Adrenal gland (tissue), 12 donors: ENCODE results near the gene LRPAP1. TPM values are rescaled to one million over a fixed set of nuclear protein-coding genes. Genes with fewer than 3 reads are reported as not detected.

Experiments
- DNase-seq, 7 donors: peaks; one replicate each; pipeline ENCODE4 v3.0.0-alpha.2; 2019 to 2020
- H3K27ac ChIP-seq, 5 donors: fragments of 200-600 bp; sonication (generic) in 4 of 5; 1 replicate in 3 of 5; 2 replicates in 2 of 5; pipeline versions ENCODE4 v1.5.1 to v1.8.0; 2016 to 2020; ENCODE audit warnings: mild to moderate bottlenecking in 1 of 5
- H3K27me3 ChIP-seq: fragments of 200-600 bp; 2 replicates; pipeline ENCODE4 v1.8.0; 2021
- H3K36me3 ChIP-seq, 2 donors: fragments of 200-600 bp; replicated peaks in 1 of 2; 1 replicate in 1 of 2; 2 replicates in 1 of 2; pipeline versions ENCODE4 v1.5.1 to v1.8.0; 2018 to 2022
- H3K4me1 ChIP-seq, 2 donors: fragments of 200-600 bp; replicated peaks in 1 of 2; 1 replicate in 1 of 2; 2 replicates in 1 of 2; pipeline versions ENCODE4 v1.5.1 to v1.8.0; 2018 to 2021
- H3K4me3 ChIP-seq, 4 donors: fragments of 200-600 bp; sonication (generic) in 3 of 4; one replicate each; pipeline ENCODE4 v1.5.1; 2016 to 2018
- H3K9me3 ChIP-seq, 3 donors: fragments of 200-600 bp; sonication (generic) in 1 of 3; replicated peaks in 1 of 3; 1 replicate in 2 of 3; 2 replicates in 1 of 3; pipeline versions ENCODE4 v1.5.1 to v1.8.0; 2016 to 2021
- CTCF ChIP-seq, 6 experiments: fragments of 450-650 bp in 4 of 6; fragments of 200-600 bp in 2 of 6; sonication (generic) in 1 of 6; IDR thresholded peaks; 1 replicate in 5 of 6; 2 replicates in 1 of 6; pipeline versions ENCODE4 v1.5.1 to v1.8.0; 2016 to 2021; ENCODE audit warnings: antibody characterized with exemption in 6 of 6, mild to moderate bottlenecking in 2 of 6, moderate library complexity in 1 of 6
- POLR2A ChIP-seq, 2 donors: fragments of 450-650 bp; IDR thresholded peaks; one replicate each; pipeline ENCODE4 v1.6.1; 2017; ENCODE audit warnings: antibody characterized with exemption in 2 of 2, mild to moderate bottlenecking in 2 of 2, moderate library complexity in 1 of 2
- WGBS, 4 donors: extraction: QIAGEN DNeasy Blood & Tissue Kit in 2 of 4; methylation state at CpG; one replicate each; pipeline versions ENCODE4 v1.1.5 to v1.1.7; 2013 to 2017; 5-methylcytosine and 5-hydroxymethylcytosine counted together
- intact Hi-C, 2 donors: fragments of 100-400 bp; cut with DNase I; formaldehyde crosslinking; loops; one replicate each; pipeline versions ENCODE4 v1.14.1 to v1.15.0; 2022 to 2023
- polyA plus RNA-seq, 3 donors: library from polyadenylated mRNA; stranded (reverse); fragments of 200-250 nt in 2 of 3; fragments of 350-450 nt in 1 of 3; fragmentation: Illumina TruSeq in 1 of 3; extraction: RNeasy Lipid Tissue Mini Kit (QIAGEN cat#74804) in 1 of 3; gene quantifications; one replicate each; pipeline ENCODE4 v1.2.3, GENCODE V29; 2013 to 2014
- total RNA-seq, 9 donors: library from RNA; depleted of rRNA in 4 of 9; stranded (reverse); fragments of >200 nt in 4 of 9; fragments of 120-200 nt in 1 of 9; fragmentation: NEBNext Ultra II Directional in 1 of 9; extraction: Animal tissue kit (Norgen Biotek cat#: 25700) in 1 of 9; gene quantifications; one replicate each; pipeline versions ENCODE4 v1.1.0 to v1.2.4, GENCODE V29; 2013 to 2023
- donor health status: healthy with polysubstance abuse.
- donor health status: Bipolar disorder and iron deficiency.
- donor health status: DM: yes; HTN: yes; CAD: no.
- donor health status: DM: no; HTN: no; CAD: no.
- donor health status: DM: no; HTN: no; CAD: no.
- donor health status: DM: yes; HTN: yes; CAD: no.

The LRPAP1 gene
- total and polyA plus RNA-seq, 12 donors = 32.9 to 309 (median 188) TPM

DNA sequence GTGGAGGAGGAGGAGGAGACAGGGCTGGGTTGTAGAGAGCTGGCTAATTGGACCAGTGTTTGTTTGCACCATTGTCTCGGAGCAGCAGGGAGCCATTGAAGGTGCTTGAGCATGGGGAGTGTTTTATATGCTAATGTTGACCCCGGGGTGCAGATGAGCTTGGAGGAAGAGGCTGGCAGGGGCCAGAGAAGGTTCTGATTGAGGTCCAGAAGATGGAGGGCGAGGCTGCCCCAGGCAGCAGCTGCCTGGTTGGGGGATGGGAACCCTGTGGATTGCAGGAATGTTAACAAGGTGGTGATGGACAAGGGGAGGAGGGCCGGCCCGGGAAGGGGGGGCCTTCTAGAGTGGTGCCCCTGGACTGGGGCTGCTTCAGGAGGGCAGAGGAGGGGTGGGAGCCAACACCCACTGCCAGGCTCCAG, 51.1 kb downstream of the LRPAP1 start:
- no peaks in the 10 kb centered on the region for H3K9me3 ChIP-seq
- peaks cover 23% of the 10 kb centered on the region for H3K27me3 ChIP-seq
- whole genome bisulfite sequencing, 4 donors = 48 to 58% (median 53%) methylated on average over 5 of the region's 5 CpGs
- no peaks in the 10 kb centered on the region for H3K36me3 ChIP-seq
- H3K4me3 ChIP-seq = no peak overlapping the region
- no peak overlapping the region for H3K27ac ChIP-seq
- TF ChIP-seq CTCF (IDR thresholded peaks at IDR 0.05) = no peak
- TF ChIP-seq POLR2A (IDR thresholded peaks at IDR 0.05) = no peak
- DNase-seq = no peak
- H3K4me1 ChIP-seq = no peaks in the 10 kb centered on the region
- intact Hi-C loops = no loop called here

- TF ChIP-seq POLR2A (IDR thresholded peaks at IDR 0.05) (no peak), CTCF (IDR thresholded peaks at IDR 0.05) (peak; percentile 91 to 99 (median 97))
- WGBS, 4 donors = 12 to 45% (median 23%) methylated on average over 7 to 17 of the region's 17 CpGs
- Histone ChIP-seq H3K27ac (no peak overlapping the region), H3K36me3 (no peaks in the 10 kb centered on the region), H3K9me3 (no peaks in the 10 kb centered on the region), H3K4me3 (no peak overlapping the region), H3K27me3 (peaks cover 18% of the 10 kb centered on the region), H3K4me1 (no peaks in the 10 kb centered on the region)
- intact Hi-C loops = no loop called here
- peak; percentile 71 to 92 (median 85) for DNase-seq
These were observed 51.6 kb downstream of the LRPAP1 start for GRCh38 chr4:3480528-3481112.

DNA sequence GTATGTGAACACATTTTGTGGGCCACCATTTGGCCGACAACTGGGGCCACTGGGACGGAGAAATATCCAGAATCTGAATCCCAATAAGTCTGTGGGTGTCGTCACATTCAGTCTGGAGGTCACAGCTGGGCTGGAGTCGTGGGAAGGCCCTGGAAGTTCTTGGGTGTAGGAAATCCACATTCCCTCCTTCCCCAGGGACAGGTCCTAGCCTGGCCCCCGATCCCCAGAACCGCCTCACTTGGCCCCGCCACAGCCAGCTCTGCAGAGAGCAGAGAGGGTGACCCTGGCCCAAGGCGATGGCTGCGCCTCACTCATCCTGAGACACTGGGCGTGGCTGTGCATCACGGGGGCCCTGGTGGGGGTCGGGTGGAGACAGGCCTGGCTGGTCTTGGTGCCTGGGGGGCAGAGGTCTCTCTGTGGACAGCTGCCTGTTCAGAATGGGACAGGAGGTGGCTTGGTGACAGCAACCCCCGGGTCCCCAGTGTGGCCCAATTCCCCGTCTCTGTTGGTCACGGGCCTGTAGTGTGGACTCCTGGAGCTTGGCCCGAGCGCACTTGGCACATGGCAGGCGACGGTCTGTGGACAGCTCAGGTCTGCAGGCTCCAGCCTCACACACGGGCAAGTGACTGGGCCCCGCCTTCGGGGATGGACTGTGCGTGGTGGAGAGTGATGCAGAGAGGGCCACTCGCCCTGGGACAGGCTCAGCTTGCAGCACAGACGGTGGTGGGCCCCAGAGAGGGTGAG, 52.7 kb downstream of the LRPAP1 start:
- no peaks in the 10 kb centered on the region for H3K4me1 ChIP-seq
- no peak for DNase-seq
- no peaks in the 10 kb centered on the region for H3K9me3 ChIP-seq
- TF ChIP-seq POLR2A (IDR thresholded peaks at IDR 0.05) (no peak), CTCF (IDR thresholded peaks at IDR 0.05) (no peak)
- H3K27ac ChIP-seq = no peak overlapping the region
- peaks cover 9% of the 10 kb centered on the region for H3K27me3 ChIP-seq
- WGBS, 4 donors = 65 to 81% (median 79%) methylated on average over 13 to 25 of the region's 25 CpGs
- intact Hi-C loops = no loop called here
- H3K36me3 ChIP-seq = no peaks in the 10 kb centered on the region
- H3K4me3 ChIP-seq = no peak overlapping the region

- no peaks in the 10 kb centered on the region for H3K4me1 ChIP-seq
- 84 to 87% (median 86%) methylated on average over 12 to 35 of the region's 35 CpGs for WGBS, 4 donors
- no peak overlapping the region for H3K4me3 ChIP-seq
- no peaks in the 10 kb centered on the region for H3K36me3 ChIP-seq
- peaks cover 2% of the 10 kb centered on the region for H3K27me3 ChIP-seq
- no peaks in the 10 kb centered on the region for H3K9me3 ChIP-seq
- intact Hi-C loops = no loop called here
- H3K27ac ChIP-seq = no peak overlapping the region
- TF ChIP-seq CTCF (IDR thresholded peaks at IDR 0.05) = no peak
- no peak for TF ChIP-seq POLR2A (IDR thresholded peaks at IDR 0.05)
- DNase-seq = no peak
These were observed 53.5 kb downstream of the LRPAP1 start for GRCh38 chr4:3478446-3479357.
